Astrocyte (in vitro differentiated cells and primary cell): ENCODE results near the gene PLCG2.

ENCODE experiments used
- EZH2 ChIP-seq: IDR thresholded peaks from 2 replicates; pipeline ENCODE4 v1.6.1; 2012; ENCODE audit warnings: mild to moderate bottlenecking, low read length, inconsistent platforms; ENCODE audit not compliant: insufficient read depth
- TF ChIP-seq, protein P1 (sequence below): IDR thresholded peaks from 2 replicates; pipeline ENCODE4 v1.5.1; 2011; ENCODE audit warnings: low read depth, mild to moderate bottlenecking, inconsistent platforms, low read length, moderate library complexity; ENCODE audit not compliant: insufficient read depth

- TF ChIP-seq, protein P1, sequence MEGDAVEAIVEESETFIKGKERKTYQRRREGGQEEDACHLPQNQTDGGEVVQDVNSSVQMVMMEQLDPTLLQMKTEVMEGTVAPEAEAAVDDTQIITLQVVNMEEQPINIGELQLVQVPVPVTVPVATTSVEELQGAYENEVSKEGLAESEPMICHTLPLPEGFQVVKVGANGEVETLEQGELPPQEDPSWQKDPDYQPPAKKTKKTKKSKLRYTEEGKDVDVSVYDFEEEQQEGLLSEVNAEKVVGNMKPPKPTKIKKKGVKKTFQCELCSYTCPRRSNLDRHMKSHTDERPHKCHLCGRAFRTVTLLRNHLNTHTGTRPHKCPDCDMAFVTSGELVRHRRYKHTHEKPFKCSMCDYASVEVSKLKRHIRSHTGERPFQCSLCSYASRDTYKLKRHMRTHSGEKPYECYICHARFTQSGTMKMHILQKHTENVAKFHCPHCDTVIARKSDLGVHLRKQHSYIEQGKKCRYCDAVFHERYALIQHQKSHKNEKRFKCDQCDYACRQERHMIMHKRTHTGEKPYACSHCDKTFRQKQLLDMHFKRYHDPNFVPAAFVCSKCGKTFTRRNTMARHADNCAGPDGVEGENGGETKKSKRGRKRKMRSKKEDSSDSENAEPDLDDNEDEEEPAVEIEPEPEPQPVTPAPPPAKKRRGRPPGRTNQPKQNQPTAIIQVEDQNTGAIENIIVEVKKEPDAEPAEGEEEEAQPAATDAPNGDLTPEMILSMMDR, result no peak
- TF ChIP-seq EZH2, result no peak
Measured at GRCh38 chr16:81901484-81901883, 122.4 kb downstream of the PLCG2 start.
